ENCODE measurements around the gene STK11IP.
"Not testable (repeated sequence)": the region's sequence is repeated elsewhere in the genome, so short reads cannot be mapped to it uniquely, and the experiment has no call there.

STK11IP gene

DNA sequence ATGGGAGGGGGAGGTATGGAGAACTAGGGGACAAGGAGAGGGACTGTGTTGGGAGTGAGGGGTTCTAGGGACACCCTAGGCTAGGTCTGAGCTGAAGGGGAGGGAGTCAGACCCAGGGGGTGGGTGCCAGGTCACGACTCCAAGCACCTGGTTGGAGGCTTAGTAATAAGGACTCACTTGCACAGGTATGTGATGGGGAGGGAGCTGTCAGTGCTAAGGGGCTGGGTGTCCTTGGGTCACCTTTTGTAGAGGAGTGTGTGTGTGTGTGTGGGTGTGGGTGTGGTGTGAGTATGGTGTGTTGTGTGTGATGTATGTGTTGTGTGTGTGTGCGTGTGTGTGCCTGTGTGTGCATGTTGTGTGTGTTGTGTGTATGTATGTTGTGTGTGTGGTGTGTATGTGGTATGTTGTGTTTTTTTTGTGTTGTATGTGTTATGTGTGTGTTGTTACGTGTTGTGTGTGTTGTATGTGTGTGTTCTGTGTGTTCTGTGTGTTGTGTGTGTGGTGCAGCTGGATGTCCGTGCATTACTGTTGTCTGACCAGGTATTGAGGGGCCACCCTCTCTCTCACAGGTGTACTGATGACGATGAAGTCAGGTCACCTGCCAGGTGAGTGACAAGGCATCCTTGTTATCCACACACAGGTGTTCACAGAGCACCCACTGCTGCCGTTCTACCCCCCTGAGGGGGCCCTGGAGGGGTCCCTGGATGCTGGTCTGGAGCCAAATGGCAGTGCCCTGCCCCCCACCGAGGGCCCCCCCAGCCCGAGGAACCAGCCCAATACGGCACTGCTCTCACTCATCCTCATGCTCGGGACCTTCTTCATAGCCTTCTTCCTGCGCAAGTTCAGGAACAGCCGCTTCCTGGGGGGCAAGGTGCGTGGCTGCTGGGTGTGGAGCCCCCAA is 39.5 kb downstream of the STK11IP start:
- DNase-seq: no peak

GRCh38 chr2:219637842-219638185 is 40.2 kb downstream of the STK11IP start:
- no peak for DNase-seq

DNA sequence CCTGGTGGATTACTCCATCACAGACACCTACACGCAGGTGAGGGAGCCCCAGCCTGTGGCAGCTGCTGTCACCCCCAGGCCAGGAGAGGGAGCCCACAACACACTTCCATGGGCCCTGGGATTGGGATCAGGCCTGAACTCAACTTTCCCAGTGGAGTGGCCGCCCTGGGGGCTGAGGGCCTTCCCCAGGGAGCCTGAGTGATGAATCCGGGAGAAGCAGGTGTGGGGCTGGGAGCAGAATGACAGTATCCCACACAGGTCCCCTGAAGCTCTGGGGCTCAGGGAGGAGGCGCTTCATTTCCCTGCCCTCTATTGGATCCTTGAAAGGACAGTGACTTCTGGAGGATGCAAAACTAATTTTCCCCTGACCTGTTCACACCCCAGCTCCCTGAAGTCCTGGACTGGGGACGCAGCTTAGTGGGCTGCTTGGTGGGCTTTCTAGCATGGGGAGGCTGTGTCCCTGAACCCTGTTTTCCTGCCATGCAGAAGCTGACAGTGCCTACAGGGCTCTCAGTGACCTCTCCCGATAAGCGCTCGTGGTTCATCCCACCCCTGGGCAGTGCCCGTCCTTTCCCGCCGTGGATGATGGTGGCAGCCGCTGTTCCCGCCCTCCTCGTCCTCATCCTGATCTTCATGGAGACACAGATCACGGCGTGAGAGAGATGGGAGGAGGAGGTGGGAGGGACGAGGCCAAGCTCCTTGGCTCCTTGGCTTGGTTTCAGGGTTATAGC is 40.7 kb downstream of the STK11IP start:
- no peak for DNase-seq

- DNase-seq: no peak
Observed at GRCh38 chr2:219638948-219639755, 41.5 kb downstream of the STK11IP start.

DNA sequence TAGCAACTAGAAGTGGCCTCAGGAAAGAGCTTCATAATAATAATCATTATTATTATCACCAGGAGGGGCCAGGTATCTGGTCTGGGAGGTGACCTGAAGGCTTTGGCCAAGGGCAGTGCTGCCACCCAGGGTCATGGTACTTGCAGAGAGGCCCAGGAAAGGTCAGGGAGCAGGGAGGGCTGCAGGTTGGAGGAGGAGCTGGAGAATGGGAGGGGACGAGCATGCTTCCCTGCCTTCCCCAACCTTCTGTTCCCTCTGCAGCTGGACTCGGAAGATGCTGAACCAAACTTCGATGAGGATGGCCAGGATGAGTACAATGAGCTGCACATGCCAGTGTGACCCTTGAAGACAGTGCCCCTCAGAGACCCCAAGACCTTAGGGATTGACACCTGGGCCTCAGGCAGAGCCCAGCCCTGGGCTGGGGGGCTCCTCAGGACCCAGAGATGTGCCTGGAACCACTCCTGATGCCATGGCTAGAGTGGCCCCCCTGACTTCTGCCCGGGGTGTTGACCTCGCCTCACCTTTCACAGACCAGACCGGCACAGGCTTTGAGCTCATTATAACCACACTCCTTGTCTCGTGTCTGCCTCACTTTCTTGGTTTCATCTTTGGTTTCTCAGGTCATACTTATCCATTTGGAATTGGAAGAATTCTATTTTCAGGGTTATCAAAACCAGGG is 43.9 kb downstream of the STK11IP start:
- DNase-seq: no peak

DNA sequence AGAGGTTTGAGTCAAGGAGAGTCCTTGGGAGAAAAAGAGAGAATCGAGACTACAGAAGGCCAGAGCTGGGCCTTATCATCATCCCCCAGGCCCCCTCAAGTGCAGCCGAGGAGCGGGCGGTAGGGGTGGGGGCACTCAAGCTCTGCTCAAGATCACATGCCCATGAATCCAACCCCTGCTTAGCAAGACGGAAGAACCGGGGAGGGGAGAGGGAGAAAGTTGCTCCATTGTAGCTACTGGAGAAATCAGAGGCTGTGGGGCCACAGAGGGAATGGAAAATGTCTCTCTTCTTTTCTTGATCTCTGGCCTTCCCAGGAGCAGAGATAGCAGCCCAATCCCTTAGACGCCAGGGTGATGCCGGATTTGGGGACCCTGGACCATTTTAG is 44.4 kb downstream of the STK11IP start:
- no peak for DNase-seq

DNA sequence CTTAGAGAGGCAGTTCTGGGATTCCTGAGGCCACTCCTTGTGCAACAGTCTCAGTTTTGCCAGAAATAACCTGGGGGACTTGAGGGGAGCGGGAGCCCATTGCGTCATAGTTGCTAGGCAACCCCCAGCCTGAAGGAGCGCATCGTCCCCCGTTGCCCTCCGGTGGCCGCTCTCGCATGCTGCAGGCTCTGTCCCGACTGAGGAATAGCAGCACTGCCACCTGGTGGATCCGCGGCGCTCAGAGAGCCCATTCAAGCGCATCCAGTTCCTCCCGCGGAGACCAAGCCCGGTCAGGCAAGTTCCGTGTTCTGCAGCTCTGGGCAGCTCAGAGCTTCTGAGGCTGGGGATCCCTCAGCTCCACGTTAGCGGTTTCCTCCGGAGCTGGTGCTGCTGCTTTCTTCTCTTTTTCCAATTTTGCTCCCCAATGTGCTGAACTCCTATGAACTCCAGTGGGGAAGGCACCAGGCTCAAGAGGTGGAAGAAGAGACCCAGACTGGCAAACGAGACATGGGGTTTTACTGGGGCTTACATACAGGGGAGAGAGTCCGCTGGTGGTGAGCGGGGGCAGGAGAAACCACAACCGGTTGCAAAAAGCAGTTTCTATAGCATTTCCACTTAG is 44.9 kb downstream of the STK11IP start:
- DNase-seq: peak; percentile 93

DNA sequence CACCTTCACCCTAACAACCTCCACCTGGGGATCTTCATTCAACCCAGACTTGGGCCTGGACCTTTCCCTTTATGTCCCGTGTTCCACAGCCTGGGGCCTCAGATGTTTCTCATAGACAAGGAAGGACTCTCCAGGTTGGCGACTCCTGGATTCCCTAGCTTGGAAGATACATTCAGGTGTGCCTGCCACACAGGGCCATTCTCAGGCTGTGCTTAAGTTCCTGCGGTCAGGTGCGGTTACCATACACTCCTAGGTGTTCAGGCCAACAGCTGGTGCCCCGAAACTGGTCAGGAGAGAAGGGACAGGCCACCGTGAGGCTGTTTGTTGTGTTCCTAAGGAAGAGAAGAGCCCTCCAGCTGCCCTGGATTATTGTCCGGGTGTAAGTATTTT is 45.4 kb downstream of the STK11IP start:
- DNase-seq: no peak

GRCh38 chr2:219643788-219644398 is 46.2 kb downstream of the STK11IP start:
- DNase-seq: no peak

- DNase-seq: peak; percentile 14
Observed at GRCh38 chr2:219644801-219645480, 47.3 kb downstream of the STK11IP start.

DNA sequence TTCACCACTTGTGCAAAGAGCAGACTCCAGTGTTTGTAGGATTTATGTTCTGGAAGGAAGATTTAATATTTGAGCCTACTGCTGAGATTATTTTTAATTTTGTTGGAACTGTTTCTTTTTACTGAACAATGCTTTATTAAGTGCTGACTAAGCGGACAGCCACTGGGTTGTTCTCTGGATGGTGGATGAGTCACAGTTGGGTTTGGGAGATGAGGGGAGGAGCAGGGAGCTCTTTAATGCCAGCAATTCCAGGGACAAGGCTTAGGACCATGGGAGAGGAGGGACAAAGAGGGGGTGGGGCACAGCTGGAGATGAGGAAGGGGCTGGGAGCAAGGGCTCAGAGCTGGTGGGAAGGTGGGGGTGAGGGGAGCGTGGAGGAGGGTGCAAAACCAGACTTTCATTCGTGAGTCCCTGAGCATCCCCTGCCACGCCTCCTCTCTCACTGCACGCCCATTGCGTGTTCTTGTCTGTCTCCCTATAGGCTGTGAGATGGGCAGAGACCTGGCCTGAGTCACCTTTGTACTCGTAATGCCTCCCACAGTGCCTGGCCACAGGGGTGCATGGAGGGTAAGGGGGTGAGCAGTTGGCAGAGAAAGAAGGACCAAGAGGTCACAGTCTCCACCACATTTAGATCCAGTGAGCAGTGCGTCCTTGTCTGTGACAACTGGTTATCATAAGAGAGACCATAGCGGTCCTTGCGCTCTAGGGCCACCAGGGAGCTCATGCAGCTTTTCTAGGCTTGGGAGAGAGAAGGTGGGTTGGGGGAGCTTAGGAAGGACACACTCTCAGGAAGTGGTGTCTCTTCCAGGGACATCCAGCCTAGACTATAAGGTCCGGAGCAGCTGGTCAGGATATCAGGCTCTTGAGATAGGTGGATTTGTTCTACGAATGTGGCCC is 48.2 kb downstream of the STK11IP start:
- no peak for DNase-seq

DNA sequence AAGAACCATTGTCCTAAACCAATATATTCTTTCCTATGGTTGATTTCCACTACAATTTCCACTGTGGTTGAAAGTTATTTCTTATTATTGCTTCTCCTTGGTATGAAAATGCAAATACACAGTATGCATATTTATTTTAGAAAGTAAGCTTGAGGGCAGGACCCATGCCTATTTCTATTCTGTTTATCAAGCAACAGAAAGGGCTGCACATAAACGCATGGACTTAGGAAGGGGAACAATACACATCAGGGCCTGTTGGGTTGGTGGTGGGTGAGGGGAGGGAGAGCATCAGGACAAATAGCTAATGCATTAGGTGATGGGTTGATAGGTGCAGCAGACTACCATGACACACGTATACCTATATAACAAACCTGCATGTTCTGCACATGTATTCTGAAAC is 50.5 kb downstream of the STK11IP start:
- DNase-seq: no peak

DNA sequence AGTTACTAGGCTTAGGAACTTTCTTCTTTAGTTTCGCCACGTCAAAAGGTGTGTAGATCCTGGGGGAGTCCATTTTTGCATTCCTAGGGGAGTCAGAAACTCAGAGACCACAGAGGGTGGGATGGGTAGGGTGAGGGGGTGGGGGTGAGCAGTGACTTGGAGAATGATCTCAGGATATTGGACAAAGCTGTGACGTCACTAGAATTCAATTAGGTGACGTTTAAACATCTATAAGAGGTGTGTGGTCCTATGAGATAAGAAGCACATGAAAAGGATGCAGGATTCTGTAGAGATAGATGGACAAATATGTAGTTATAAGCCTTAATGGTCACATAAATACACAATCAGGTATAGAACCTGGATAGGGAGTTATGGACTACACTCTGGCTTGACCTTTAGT is 51.3 kb downstream of the STK11IP start:
- no peak for DNase-seq

DNA sequence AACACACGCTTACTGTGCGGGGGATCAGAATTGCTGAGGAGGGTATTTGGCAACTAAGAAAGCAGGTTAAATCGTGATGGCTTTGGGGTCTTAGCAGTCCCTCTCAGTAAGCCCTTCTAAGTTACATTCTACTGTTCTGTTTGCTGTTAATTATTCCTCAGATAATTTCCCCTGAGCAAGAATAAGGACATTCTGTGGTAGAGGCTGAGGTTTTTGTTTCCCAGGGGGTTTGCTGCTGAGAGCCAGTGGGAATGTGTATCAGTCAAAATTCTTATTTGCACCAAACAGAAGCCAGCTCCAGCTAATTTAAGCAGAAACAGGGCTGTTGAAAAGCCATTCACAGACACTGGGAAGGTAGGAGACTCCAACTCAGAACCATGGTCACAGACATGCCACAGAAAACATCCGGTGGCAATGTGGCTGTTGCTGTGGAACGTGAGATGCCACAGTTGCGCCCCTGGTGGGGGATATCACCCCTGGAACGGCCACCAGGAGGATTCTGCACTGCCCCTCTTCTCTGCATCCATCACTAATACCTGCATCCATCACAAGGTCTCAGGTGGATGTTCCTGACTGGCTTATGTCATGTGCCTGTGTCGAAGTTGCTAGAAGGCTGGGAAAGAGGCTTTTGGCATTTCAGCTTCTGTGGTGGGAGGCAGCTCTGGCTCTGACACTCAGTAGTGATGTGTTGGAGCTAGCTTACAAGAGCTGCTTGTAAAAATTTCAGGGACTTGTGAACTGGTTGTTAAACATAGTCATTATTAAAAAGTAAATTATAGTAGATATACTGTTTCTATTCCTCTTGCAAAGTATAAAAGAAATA is 53.0 kb downstream of the STK11IP start:
- DNase-seq: no peak

GRCh38 chr2:219651656-219652055 is 54.0 kb downstream of the STK11IP start:
- DNase-seq: not testable (repeated sequence)

DNA sequence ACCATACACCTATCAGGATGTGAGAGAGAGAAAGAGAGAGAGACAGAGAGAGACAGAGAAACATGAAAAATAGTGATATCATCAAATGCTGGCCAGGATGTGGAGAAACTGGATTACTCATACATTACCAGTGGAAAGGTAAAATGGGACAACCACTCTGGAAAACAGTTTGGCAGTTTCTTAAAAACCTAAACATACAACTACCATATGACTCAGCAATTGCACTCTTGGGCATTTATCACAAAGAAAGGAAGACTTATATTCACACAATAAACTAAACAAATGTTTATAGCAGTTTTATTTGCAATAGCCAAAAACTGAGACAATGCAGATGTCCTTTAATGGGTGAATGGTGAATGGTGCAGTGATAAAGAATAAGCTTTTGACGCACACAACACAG is 58.9 kb downstream of the STK11IP start:
- no peak for DNase-seq

- no peak for DNase-seq
Observed at GRCh38 chr2:219658196-219658846, 60.7 kb downstream of the STK11IP start.

DNA sequence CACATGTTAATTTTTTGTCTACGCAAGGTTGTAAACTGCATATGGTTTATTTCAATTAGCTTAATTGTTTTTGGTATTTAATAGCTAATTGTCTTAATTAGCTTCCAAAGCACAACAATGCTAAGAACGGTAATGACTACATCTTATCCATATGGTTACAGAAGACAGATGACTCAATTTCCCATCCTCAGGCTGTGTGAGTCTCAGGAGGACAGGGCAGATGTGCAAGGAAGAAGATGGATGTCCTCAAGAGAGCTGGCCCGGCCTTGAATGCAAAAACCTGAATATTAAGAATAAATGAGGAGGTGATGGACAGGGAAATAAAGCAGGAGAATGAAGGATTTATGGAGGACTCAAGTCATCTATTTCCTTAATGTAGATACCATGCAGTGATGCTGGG is 61.2 kb downstream of the STK11IP start:
- DNase-seq: no peak

Measured in NCI-H1694 (cell line).